DMS 273 (cell line): ENCODE results near the gene C2CD4B.
A peak's percentile ranks its signal among the peaks of the same experiment; 100 is the strongest.

Experiments used
- DNase-seq: peaks from one replicate; lab custom pipeline; 2025; ENCODE audit not compliant: unreplicated experiment; lab: John Stamatoyannopoulos, UW

C2CD4B gene

GRCh38 chr15:62120776-62121175, 44.3 kb downstream of the C2CD4B start:
- no peak for DNase-seq

- no peak for DNase-seq
These were observed 45.2 kb downstream of the C2CD4B start for GRCh38 chr15:62119874-62120273.

- DNase-seq = peak; percentile 57
These were observed 45.7 kb downstream of the C2CD4B start for GRCh38 chr15:62119227-62119864.

GRCh38 chr15:62118520-62119226, 46.4 kb downstream of the C2CD4B start:
- peak; percentile 6 for DNase-seq

GRCh38 chr15:62115847-62116246, 49.2 kb downstream of the C2CD4B start:
- DNase-seq = no peak
